ENCODE measurements around the gene RPTOR. TPM values are rescaled to one million over a fixed set of nuclear protein-coding genes. Genes with fewer than 3 reads are reported as not detected.

Gene RPTOR
- total and polyA plus RNA-seq, 10 of the 15 experiments (the other 5 are each of a cell fraction or from before 2014, with no cell fraction given): 0.18 to 32.1 (median 7.8) TPM

DNA sequence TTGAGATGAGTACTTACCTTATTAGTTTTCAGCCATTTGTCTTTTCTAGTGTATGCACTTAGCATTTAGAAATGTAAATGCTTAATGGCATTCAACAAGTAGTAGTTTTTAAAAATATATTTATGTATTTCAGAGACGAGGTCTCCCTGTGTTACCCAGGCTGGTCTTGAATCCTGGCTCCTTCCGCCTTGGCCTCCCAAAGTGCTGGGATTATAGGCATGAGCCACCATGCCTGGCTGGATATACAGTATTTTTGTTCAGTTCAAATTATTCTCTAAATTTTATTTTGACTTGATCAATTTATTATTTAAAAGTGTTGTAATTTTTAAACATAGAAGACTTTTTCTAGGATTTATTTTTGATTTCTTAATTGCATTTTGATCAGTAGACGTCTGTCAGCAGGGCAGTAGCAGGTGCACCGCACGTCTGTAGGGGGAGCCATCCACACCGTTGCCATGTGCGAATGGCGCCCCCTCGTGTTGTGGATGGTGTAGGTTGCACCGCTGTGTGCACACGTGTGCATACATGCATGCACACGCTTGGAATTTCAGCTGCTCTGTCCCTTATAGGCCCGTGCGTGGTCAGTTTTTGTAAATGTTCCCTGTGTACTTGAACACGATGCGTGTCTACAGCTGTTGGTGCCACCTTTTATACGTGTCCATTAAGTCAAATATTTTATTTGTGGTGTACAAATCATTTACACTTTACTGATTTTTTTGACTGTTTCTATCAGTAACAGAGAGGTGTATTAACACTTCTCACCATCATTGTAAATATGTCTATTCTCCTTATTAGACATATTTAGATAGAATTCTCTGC is 30.6 kb downstream of the RPTOR start:
- DNase-seq (ENCODE audit: low read depth, low spot score) (peak; percentile 65), FAIRE-seq (peak; percentile 92), ATAC-seq (peak; percentile 100)
- Histone ChIP-seq H3K9me3 (replicated peaks; ENCODE audit: control insufficient read depth, insufficient read depth, low read length) (no peaks in the 10 kb centered on the region), H3K9ac (ENCODE audit: control insufficient read depth, insufficient read depth, low read length) (no peak overlapping the region), H3K4me3 (no peak overlapping the region), H3K27ac (ENCODE audit: control insufficient read depth, insufficient read depth) (no peak overlapping the region), H2AFZ (ENCODE audit: control insufficient read depth, low read depth, low read length) (no peak overlapping the region), H4K20me1 (ENCODE audit: control insufficient read depth, insufficient read depth) (no peaks in the 10 kb centered on the region), H3K4me1 (ENCODE audit: control insufficient read depth, insufficient read depth, low read length) (no peaks in the 10 kb centered on the region), H3K36me3 (ENCODE audit: control insufficient read depth in 2 of 2, insufficient read depth in 2 of 2, low read length in 1 of 2) (no peaks in the 10 kb centered on the region; a peak in 1 of 4 replicates), H3K4me2 (ENCODE audit: control insufficient read depth, insufficient read depth) (no peak overlapping the region), H3K79me2 (ENCODE audit: control insufficient read depth, insufficient read depth, low read length) (peaks cover 3% of the 10 kb centered on the region), H3K27me3 (replicated peaks in 1 of 2; ENCODE audit: control insufficient read depth in 2 of 2, insufficient read depth in 2 of 2, low read length in 1 of 2) (no peaks in the 10 kb centered on the region)
- no TSS peak for BruUV-seq (replicated peaks)
- SMC1A ChIA-PET (ENCODE audit: uncharacterized antibody, unreplicated experiment): interaction anchor here (0.6 to 2.5 kb wide), 6 partner anchors 8 to 150 kb away, joined by 3 to 15 read pairs (median 4); no protein-coding TSS in a partner anchor
- RAD21 ChIA-PET (ENCODE audit: unreplicated experiment): interaction anchor here (0.6 to 3.6 kb wide), 4 partner anchors 148 to 395 kb away, joined by 3 to 13 read pairs (median 4); no protein-coding TSS in a partner anchor
- POLR2A ChIA-PET: no interaction called here
- intact Hi-C loops (cut with micrococcal nuclease; ENCODE audit: unreplicated experiment) (loop anchor here (1.0 to 10.0 kb wide), 4 partner anchors 98 to 407 kb away; partner anchors contain the start of gene NPTX1), in situ Hi-C loops (cut with MboI) (no loop called here)
- WGBS (ENCODE audit: insufficient coverage, insufficient replicate concordance, low lambda C conversion rate, missing lambda C conversion rate): 6% methylated on average over 17 of the region's 17 CpGs
- CTCF ChIA-PET: interaction anchor here (0.6 to 4.9 kb wide), 27 partner anchors 8 to 469 kb away, joined by 3 to 61 read pairs (median 3); partner anchors contain the start of gene RPTOR
- TF ChIP-seq ASH2L (IDR thresholded peaks at IDR 0.05; ENCODE audit: borderline replicate concordance, low read depth): no peak
- TF ChIP-seq RB1 (IDR thresholded peaks at IDR 0.05; ENCODE audit: borderline replicate concordance): peak; percentile 82; the same call in 1 of the 2 replicates
- TF ChIP-seq FOXM1 (IDR thresholded peaks at IDR 0.05; ENCODE audit: low read depth, low read length): peak; percentile 60; the same call in 1 of the 2 replicates
- peak; percentile 98 for TF ChIP-seq SMC3 (IDR thresholded peaks at IDR 0.05; ENCODE audit: borderline replicate concordance, low read length)
- no peak for TF ChIP-seq CBX3 (IDR thresholded peaks at IDR 0.05; ENCODE audit: borderline replicate concordance, low read depth)
- TF ChIP-seq IKZF2 (IDR thresholded peaks at IDR 0.05): 0 out of 4 replicates have a peak, but pooled peaks of 1 of the 2 experiments have one; percentile 43
- TF ChIP-seq POLR2A (IDR thresholded peaks at IDR 0.05; ENCODE audit: low read depth, low read length): no peak
- TF ChIP-seq MYC (IDR thresholded peaks at IDR 0.05; ENCODE audit: insufficient read depth, insufficient read length, insufficient replicate concordance, low read length, severe bottlenecking): peak; percentile 74
- no peak for TF ChIP-seq SMAD1 (IDR thresholded peaks at IDR 0.05; ENCODE audit: low read depth, partially characterized antibody)
- TF ChIP-seq, protein P1, sequence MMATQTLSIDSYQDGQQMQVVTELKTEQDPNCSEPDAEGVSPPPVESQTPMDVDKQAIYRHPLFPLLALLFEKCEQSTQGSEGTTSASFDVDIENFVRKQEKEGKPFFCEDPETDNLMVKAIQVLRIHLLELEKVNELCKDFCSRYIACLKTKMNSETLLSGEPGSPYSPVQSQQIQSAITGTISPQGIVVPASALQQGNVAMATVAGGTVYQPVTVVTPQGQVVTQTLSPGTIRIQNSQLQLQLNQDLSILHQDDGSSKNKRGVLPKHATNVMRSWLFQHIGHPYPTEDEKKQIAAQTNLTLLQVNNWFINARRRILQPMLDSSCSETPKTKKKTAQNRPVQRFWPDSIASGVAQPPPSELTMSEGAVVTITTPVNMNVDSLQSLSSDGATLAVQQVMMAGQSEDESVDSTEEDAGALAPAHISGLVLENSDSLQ (IDR thresholded peaks at IDR 0.05): peak; percentile 64
- TF ChIP-seq PAX8 (IDR thresholded peaks at IDR 0.05): peak; percentile 97
- TF ChIP-seq STAT3 (IDR thresholded peaks at IDR 0.05; ENCODE audit: low read depth, low read length): no peak
- no peak for TF ChIP-seq SUZ12 (IDR thresholded peaks at IDR 0.05; ENCODE audit: unreplicated experiment)
- no peak for TF ChIP-seq ZNF217 (IDR thresholded peaks at IDR 0.05)
- TF ChIP-seq KLF5 (IDR thresholded peaks at IDR 0.05; ENCODE audit: partially characterized antibody): peak; percentile 40
- TF ChIP-seq, protein P2, sequence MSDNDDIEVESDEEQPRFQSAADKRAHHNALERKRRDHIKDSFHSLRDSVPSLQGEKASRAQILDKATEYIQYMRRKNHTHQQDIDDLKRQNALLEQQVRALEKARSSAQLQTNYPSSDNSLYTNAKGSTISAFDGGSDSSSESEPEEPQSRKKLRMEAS (IDR thresholded peaks at IDR 0.05; ENCODE audit: low read depth, low read length): peak; percentile 91
- TF ChIP-seq, protein P3, sequence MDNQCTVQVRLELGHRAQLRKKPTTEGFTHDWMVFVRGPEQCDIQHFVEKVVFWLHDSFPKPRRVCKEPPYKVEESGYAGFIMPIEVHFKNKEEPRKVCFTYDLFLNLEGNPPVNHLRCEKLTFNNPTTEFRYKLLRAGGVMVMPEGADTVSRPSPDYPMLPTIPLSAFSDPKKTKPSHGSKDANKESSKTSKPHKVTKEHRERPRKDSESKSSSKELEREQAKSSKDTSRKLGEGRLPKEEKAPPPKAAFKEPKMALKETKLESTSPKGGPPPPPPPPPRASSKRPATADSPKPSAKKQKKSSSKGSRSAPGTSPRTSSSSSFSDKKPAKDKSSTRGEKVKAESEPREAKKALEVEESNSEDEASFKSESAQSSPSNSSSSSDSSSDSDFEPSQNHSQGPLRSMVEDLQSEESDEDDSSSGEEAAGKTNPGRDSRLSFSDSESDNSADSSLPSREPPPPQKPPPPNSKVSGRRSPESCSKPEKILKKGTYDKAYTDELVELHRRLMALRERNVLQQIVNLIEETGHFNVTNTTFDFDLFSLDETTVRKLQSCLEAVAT (IDR thresholded peaks at IDR 0.05): no peak
- TF ChIP-seq, protein P4, sequence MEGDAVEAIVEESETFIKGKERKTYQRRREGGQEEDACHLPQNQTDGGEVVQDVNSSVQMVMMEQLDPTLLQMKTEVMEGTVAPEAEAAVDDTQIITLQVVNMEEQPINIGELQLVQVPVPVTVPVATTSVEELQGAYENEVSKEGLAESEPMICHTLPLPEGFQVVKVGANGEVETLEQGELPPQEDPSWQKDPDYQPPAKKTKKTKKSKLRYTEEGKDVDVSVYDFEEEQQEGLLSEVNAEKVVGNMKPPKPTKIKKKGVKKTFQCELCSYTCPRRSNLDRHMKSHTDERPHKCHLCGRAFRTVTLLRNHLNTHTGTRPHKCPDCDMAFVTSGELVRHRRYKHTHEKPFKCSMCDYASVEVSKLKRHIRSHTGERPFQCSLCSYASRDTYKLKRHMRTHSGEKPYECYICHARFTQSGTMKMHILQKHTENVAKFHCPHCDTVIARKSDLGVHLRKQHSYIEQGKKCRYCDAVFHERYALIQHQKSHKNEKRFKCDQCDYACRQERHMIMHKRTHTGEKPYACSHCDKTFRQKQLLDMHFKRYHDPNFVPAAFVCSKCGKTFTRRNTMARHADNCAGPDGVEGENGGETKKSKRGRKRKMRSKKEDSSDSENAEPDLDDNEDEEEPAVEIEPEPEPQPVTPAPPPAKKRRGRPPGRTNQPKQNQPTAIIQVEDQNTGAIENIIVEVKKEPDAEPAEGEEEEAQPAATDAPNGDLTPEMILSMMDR (IDR thresholded peaks at IDR 0.05 in 2 of 3, conservative IDR thresholded peaks at IDR 0.05 in 1 of 3; ENCODE audit: control insufficient read depth in 2 of 3, extremely low read depth in 1 of 3, insufficient read depth in 1 of 3, low read depth in 3 of 3, low read length in 3 of 3): peak; percentile 100; a peak in 5 of 6 replicates
- peak; percentile 89 for TF ChIP-seq YY1 (IDR thresholded peaks at IDR 0.05; ENCODE audit: low read depth, low read length)
